NT2/D1 (cell line): ENCODE measurements around the gene TBK1.

Source experiments
- SUZ12 ChIP-seq: IDR thresholded peaks from 2 replicates; pipeline ENCODE4 v1.6.1; 2011; ENCODE audit not compliant: insufficient read length, insufficient read depth; ENCODE audit errors: extremely low read depth
- ZNF274 ChIP-seq: IDR thresholded peaks from 2 replicates; pipeline ENCODE4 v1.6.1; 2011; ENCODE audit warnings: mild to moderate bottlenecking, low read depth, low read length

- TF ChIP-seq ZNF274 (no peak), SUZ12 (no peak)
Observed at GRCh38 chr12:64461634-64462414, 9.9 kb downstream of the TBK1 start.
